Neural crest cell (in vitro differentiated cells): ENCODE measurements around the gene SYT17. TPM values are rescaled to one million over a fixed set of nuclear protein-coding genes. Genes with fewer than 3 reads are reported as not detected.

Source experiments
- DNase-seq: peaks from one replicate; pipeline ENCODE4 v3.0.0; 2021; ENCODE audit warnings: low read depth, mixed read lengths, low spot score
- H3K27ac Mint-ChIP-seq: one replicate; pipeline ENCODE4 v1.8.0; 2021; ENCODE audit warnings: mild to moderate bottlenecking, mixed read lengths; ENCODE audit not compliant: unreplicated experiment
- H3K27me3 Mint-ChIP-seq: 2 replicates; pipeline ENCODE4 v1.8.0; 2021; ENCODE audit warnings: low read depth, mild to moderate bottlenecking, mixed read lengths
- H3K36me3 Mint-ChIP-seq: 2 replicates; pipeline ENCODE4 v1.8.0; 2021; ENCODE audit warnings: low read depth, mild to moderate bottlenecking, mixed read lengths
- H3K4me1 Mint-ChIP-seq: 2 replicates; pipeline ENCODE4 v1.8.0; 2021; ENCODE audit warnings: mixed read lengths
- H3K4me3 Mint-ChIP-seq: one replicate; pipeline ENCODE4 v1.8.0; 2021; ENCODE audit warnings: mild to moderate bottlenecking, mixed read lengths
- H3K9me3 Mint-ChIP-seq: 2 replicates; pipeline ENCODE4 v1.8.0; 2021; ENCODE audit warnings: mixed read lengths
- CTCF ChIP-seq: fragments of 200-600 bp; sonication (generic); conservative IDR thresholded peaks from 2 replicates; pipeline ENCODE4 v1.5.0; 2021; ENCODE audit warnings: antibody characterized with exemption, mild to moderate bottlenecking
- total RNA-seq: library from RNA; stranded (reverse); gene quantifications from 2 replicates; pipeline ENCODE4 v1.2.1, GENCODE V29; 2021

Gene SYT17
- total RNA-seq, 1 donor from 2014 or later: 3.1 TPM

- Mint-ChIP-seq H3K4me3 (no peak overlapping the region), H3K27ac (no peak overlapping the region), H3K4me1 (peaks cover 9% of the 10 kb centered on the region), H3K9me3 (no peaks in the 10 kb centered on the region), H3K27me3 (no peaks in the 10 kb centered on the region), H3K36me3 (no peaks in the 10 kb centered on the region)
- DNase-seq: no peak
- TF ChIP-seq CTCF: no peak
Measured at GRCh38 chr16:19308392-19308791, 140.4 kb downstream of the SYT17 start.

- no peak overlapping the region for H3K4me3 Mint-ChIP-seq
Measured at GRCh38 chr16:19309178-19309577, 141.1 kb downstream of the SYT17 start.

GRCh38 chr16:19314718-19315425 lies 146.8 kb downstream of the SYT17 start:
- Mint-ChIP-seq H3K36me3 (no peaks in the 10 kb centered on the region), H3K27ac (no peak overlapping the region), H3K27me3 (no peaks in the 10 kb centered on the region), H3K9me3 (no peaks in the 10 kb centered on the region), H3K4me1 (peaks cover 8% of the 10 kb centered on the region), H3K4me3 (no peak overlapping the region)
- TF ChIP-seq CTCF: no peak
- no peak for DNase-seq

More at GRCh38 chr16:19309178-19309577, 141.1 kb downstream of the SYT17 start:
- DNase-seq: no peak
- Mint-ChIP-seq H3K9me3 (no peaks in the 10 kb centered on the region), H3K27me3 (no peaks in the 10 kb centered on the region), H3K27ac (no peak overlapping the region), H3K4me1 (peaks cover 9% of the 10 kb centered on the region), H3K36me3 (no peaks in the 10 kb centered on the region)
- no peak for TF ChIP-seq CTCF

- Mint-ChIP-seq H3K36me3 (no peaks in the 10 kb centered on the region), H3K27ac (no peak overlapping the region), H3K4me1 (peaks cover 8% of the 10 kb centered on the region), H3K27me3 (no peaks in the 10 kb centered on the region), H3K4me3 (no peak overlapping the region), H3K9me3 (no peaks in the 10 kb centered on the region)
- no peak for DNase-seq
- no peak for TF ChIP-seq CTCF
Measured at GRCh38 chr16:19315889-19316433, 147.9 kb downstream of the SYT17 start.

GRCh38 chr16:19316846-19317245 lies 148.8 kb downstream of the SYT17 start:
- Mint-ChIP-seq H3K9me3 (no peaks in the 10 kb centered on the region), H3K36me3 (no peaks in the 10 kb centered on the region), H3K27ac (no peak overlapping the region), H3K4me3 (no peak overlapping the region), H3K4me1 (peaks cover 9% of the 10 kb centered on the region), H3K27me3 (no peaks in the 10 kb centered on the region)
- no peak for TF ChIP-seq CTCF
- DNase-seq: no peak

Other genes starting within 250 kb of the SYT17 start
- 87.1 and 93.3 TPM in 2 replicates for gene SMG1, start 241.8 kb upstream of the SYT17 start, total RNA-seq
- gene TMC7, start 184.3 kb upstream of the SYT17 start, total RNA-seq: 3.1 and 3.9 TPM in 2 replicates
- 25.6 and 25.7 TPM in 2 replicates for gene COQ7, start 100.6 kb upstream of the SYT17 start, total RNA-seq
- 20.2 and 21.8 TPM in 2 replicates for gene ITPRIPL2, start 54.3 kb upstream of the SYT17 start, total RNA-seq
- gene CLEC19A, start 117.5 kb downstream of the SYT17 start, total RNA-seq: not detected in 2 replicates
- not detected in 2 replicates for gene TMC5, start 249.6 kb downstream of the SYT17 start, total RNA-seq